ENCODE data around the gene ZBTB44.
"Not testable (repeated sequence)": the region's sequence is repeated elsewhere in the genome, so short reads cannot be mapped to it uniquely, and the experiment has no call there.

ZBTB44 gene

DNA sequence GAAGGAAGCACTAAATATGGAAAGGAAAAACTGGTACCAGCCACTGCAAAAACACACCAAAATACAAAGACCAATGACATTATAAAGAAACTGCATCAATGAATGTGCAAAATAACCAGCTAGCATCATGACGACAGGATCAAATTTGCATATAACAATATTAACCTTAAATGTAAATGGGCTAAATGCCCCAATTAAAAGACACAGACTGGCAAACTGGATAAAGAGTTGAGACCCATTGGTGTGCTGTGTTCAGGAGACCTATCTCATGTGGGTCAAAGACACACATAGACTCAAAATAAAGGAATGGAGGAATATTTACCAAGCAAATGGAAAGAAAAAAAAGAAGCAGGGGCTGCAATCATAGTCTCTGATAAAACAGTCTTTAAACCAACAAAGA lies 63.0 kb downstream of the ZBTB44 start:
- in situ Hi-C loops (cut with MboI; ENCODE audit: low sequenced_read_pairs) = not testable (repeated sequence)

DNA sequence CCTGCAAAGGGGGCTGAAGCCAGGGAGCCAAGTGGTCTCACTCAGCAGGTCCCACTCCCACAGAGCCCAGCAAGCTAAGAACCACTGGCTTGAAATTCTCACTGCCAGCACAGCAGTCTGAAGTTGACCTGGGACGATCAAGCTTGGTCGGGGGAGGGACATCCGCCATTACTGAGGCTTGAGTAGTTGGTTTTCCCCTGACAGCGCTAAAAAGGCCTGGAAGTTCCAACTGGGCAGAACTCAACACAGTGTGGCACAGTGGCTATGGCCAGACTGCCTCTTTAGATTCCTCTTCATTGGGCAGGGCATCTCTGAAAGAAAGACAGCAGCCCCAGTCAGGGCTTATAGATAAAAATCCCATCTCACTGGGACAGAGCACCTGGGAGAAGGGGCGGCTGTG lies 64.8 kb downstream of the ZBTB44 start:
- in situ Hi-C loops (cut with MboI; ENCODE audit: low sequenced_read_pairs) = not testable (repeated sequence)

DNA sequence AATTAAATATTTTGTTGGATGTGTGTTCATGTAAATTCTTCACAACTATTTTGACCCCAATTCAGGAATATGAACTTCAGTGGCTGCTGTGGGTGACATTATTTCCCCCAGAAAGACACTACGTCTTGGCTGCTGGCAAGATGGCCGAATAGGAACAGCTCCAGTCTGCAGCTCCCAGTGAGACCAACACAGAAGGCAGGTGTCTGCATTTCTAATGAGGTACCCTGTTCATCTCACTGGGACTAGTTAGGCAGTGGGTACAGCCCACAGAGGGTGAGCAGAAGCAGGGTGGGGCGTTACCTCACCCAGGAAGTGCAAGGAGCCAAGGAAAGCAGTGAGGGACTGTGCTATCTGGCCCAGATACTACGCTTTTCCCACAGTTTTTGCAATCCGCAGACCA lies 65.3 kb downstream of the ZBTB44 start:
- in situ Hi-C loops (cut with MboI; ENCODE audit: low sequenced_read_pairs) = no loop called here

DNA sequence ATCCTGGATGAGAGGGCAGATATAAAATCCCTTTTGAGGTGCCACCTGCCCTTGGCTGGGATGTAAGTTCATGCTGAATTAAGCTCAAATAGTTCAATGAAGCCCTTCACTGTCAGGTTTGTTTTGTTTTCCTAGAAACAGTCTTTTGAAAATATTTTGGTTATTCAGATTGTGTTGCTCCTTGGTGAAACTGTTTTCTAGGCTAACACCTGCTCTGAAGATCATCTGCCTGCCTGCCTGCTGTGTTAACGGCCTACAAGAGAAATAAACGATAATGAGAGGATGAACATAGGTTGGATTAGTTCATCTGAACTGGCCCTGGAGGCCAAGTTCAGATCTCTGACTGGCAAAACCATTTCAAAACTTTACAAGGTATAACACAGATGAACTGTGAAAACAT lies 67.4 kb downstream of the ZBTB44 start:
- in situ Hi-C loops (cut with MboI; ENCODE audit: low sequenced_read_pairs) = no loop called here

DNA sequence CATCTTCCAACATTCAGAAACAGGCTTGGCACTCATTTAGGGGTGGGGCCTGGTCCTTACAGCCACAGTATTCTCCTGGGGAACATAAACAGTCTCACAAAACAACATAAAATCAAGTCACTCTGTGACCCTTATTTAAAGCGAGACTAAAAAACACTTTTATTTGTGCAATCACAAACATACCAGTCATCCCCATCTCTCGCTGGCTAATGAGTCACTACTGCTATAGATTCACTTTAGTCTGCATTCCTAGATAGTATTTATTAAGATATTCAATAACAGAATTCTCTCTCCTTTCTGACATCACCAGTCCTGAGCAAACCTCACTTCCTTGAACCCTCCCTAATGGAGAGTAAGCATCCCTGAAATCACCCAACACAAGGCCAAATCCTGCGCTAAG lies 68.0 kb downstream of the ZBTB44 start:
- in situ Hi-C loops (cut with MboI; ENCODE audit: low sequenced_read_pairs) = no loop called here

DNA sequence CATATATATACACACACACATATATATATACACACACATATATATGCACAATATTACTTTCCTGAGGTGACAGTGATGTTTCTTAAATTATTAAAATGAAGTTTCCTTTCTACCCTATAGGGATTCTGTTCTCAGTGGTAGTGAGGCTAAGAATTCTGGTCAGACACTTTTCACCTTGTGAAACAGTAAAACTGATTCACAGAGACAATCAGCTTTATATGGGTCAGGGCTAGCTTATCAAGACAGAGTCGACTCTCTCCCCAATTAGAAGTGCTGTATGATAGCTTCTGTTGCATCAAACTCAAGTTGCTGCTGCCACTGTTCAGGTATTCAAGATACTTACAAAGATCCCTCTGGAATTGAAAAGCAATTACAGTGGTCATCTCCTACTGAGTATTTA lies 68.4 kb downstream of the ZBTB44 start:
- in situ Hi-C loops (cut with MboI; ENCODE audit: low sequenced_read_pairs) = no loop called here

DNA sequence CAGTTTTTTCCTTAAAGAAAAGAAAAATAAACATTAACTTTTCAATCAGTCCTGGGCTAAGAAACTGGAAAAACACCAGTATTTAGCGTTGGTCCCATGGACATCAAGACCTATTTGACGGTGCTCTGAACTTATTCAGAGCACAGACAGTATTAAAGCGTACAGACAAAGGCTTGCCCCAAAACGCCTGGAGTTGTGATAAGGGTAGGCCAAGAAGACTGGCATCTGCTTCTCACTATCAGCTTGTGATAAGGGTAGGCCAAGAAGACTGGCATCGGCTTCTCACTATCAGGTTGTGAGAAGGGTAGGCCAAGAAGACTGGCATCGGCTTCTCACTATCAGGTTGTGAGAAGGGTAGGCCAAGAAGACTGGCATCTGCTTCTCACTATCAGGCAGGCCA lies 69.3 kb downstream of the ZBTB44 start:
- in situ Hi-C loops (cut with MboI; ENCODE audit: low sequenced_read_pairs) = not testable (repeated sequence)

DNA sequence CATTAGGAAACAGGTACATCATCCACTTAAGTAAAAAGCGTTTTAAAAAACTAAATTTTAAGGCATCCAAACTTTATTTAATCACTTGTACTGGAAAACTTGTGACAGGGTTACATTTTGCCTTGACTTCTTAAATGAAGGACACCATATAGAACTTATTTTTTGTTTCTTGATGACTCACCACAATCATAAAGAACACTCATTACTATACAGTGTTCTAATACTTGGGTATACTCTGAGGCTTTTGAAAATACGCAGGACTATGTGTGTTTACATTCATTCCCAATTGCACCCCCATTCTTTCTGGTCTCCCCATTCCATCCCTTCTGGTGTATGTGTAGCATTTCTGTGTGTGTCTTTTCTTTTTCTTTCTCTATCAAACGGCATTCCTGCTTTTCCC lies 69.9 kb downstream of the ZBTB44 start:
- in situ Hi-C loops (cut with MboI; ENCODE audit: low sequenced_read_pairs) = no loop called here

DNA sequence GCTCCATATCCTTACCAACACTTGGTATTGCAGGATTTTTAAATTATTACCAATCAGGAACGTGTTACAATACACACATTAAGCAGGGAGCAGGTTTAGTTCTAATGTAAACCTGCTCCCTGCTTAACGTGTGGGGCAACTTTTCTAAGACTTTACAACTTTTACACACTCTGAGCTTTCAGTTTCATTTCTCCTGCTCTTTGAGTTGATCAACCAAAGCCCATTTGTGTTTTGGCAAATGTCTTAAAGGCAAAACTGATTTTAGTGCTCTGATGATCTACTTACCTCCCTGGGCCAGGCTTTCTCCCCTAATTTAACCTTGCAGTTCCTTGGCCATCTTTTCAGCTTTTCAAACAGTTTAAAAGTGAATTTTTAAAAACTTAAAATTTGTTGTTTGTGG lies 70.9 kb downstream of the ZBTB44 start:
- in situ Hi-C loops (cut with MboI; ENCODE audit: low sequenced_read_pairs) = no loop called here

DNA sequence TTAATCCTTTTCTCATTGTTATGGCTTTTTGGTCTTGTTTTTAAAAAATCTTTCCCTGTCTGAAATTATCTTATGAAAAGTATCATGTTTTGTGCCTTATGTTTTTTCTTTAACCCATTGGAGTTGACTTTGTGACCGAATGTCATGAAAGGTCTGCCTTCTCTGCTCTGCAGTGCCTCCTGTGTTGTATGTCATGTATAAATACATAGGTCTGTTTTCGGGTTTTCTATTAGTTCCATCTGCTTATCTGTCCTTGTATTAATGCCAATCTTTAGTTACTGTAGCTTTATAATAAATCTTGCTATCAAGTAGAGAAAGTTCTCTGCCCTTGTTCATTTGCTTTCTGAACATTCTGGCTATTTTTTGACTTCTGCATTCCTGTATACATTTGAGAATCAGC lies 73.0 kb downstream of the ZBTB44 start:
- in situ Hi-C loops (cut with MboI; ENCODE audit: low sequenced_read_pairs) = no loop called here

DNA sequence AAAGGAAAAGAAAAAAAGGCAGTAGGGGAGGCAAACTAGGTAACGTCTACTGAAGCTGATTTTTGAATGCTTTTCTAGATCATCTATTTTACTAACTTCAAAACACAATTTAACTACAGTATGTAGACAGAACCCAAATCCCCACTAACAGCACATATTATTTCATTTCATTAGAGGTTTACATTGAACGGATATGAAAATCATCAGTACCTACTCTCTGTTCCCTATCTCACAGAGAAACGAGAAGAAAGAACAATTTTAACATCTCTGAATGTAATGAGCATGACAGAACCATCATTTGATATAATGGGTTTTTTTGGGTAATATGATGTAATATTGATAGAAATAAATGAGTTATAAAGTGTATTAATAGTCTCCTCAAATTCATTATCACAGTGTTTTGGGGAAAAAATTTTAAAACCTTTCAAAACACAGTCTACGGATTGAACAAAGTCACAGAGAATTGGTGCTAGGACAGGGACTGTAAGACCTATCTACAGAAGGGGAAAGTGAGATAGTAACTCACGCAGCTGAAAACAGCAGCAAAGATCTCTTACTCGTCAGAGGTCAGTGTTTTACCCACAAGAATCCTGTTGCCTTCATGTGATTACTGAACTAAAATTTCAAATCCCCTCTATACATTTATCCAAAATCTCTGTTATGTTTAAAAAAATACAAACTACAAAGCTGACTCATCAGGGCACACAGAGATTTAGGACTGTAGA lies 77.3 kb downstream of the ZBTB44 start:
- in situ Hi-C loops (cut with MboI; ENCODE audit: low sequenced_read_pairs) = no loop called here

DNA sequence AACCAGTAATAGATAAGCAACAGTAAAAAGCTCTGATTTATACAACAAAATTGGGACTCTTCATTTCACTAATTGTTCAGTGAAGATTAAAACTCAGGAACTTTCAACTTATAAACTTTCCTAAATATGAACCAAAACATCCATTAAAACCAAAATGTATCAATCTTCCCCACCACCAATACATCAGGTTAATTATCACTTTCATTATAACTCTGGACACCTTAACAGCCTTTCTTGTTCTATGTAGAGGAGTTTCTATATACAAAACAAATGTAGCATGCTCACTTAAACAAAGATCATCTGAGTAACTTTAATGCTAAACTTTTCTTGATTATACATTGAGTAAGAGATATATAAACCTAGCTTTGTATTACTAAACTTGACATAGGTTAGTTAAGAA lies 80.4 kb downstream of the ZBTB44 start:
- in situ Hi-C loops (cut with MboI; ENCODE audit: low sequenced_read_pairs) = no loop called here

DNA sequence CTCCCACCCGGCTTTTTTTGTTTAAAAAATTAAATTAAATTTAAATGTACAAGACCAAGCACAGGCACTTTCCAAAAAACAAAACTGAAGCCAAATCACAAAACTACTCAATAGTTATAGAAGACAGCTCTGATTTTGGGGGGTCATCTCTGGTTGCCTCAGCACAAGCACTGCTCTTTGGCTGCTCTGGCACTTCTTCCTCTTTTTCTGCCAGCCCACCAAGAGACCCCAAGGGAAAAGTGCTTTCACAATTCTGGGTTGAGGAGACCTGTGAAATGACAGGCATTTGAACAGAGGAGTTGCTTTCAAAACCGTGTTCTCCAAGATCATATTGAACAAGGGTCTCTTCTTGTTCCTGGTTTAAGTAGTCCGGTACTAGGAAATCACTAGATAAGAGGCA lies 80.8 kb downstream of the ZBTB44 start:
- in situ Hi-C loops (cut with MboI; ENCODE audit: low sequenced_read_pairs) = not testable (repeated sequence)

DNA sequence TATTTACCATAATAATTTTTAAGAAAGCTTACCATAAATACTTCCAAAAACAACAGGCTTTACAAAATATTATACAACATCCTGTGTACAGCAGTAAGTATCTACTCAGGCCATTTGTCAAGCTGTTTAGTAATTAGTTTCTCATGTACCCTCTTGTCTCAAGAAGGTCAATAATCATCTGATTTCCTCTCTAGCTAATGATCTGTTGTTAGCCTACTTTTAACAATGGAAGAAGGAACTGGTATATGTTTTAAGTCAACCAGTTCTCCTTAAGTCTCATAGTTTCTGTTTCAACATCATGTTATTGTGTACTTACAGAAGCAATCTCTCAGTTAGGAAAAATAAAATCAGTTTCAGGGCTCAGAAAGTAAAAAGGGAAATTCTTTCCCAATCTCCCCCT lies 81.2 kb downstream of the ZBTB44 start:
- in situ Hi-C loops (cut with MboI; ENCODE audit: low sequenced_read_pairs) = not testable (repeated sequence)

DNA sequence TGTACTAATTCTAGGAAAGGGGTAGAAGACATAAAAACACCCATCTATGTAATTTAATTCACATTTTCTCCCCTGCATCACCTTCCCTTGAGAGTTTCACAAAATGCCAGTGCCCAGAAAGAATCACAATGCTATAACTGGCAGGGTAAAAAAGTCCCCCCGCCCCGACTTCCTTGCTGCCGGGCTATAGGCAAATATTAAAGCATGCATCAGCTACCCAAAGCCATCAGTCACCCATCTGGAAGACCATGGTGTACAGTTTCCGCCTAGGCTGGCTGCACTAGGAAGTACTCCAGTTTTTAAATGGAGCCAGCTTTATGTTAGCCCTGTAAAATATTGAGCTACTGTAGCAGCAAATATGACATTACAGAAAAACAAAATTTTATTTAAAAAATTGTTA lies 87.3 kb downstream of the ZBTB44 start:
- in situ Hi-C loops (cut with MboI; ENCODE audit: low sequenced_read_pairs) = no loop called here

DNA sequence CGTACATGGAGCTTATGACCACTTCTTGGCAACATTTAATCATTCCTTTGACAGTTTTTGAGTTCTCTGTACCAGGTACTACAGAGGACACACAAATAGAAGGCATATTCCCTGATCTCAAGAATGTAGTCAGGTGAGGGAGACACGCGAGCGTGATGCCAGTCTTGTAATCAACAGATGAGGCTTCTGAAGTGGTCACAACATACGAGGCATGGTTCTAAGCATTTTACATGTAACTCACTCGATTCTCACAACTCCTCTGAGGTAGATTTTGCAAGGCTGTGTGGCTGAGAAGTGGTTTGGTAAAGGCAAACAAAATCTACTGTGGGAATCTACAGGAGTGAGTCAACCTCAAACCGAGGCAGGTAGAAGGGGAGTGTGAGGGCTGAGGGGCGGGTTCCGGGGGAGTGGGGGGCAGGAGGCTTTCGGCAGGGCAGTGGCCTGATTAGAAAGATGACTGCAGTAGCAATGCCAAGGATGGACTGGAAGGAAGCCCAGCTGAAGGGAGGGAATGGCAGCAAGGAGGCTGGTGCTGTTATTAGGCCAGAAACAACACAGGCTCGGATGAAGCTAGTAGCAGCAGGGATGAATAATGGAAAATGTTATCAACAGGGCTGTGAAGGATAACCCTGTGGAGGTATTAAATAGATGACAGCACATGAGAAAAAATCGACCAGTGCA lies 91.3 kb downstream of the ZBTB44 start:
- in situ Hi-C loops (cut with MboI; ENCODE audit: low sequenced_read_pairs) = loop anchor here (25.0 kb wide), 1 partner anchor 164 kb away; no protein-coding TSS in a partner anchor

DNA sequence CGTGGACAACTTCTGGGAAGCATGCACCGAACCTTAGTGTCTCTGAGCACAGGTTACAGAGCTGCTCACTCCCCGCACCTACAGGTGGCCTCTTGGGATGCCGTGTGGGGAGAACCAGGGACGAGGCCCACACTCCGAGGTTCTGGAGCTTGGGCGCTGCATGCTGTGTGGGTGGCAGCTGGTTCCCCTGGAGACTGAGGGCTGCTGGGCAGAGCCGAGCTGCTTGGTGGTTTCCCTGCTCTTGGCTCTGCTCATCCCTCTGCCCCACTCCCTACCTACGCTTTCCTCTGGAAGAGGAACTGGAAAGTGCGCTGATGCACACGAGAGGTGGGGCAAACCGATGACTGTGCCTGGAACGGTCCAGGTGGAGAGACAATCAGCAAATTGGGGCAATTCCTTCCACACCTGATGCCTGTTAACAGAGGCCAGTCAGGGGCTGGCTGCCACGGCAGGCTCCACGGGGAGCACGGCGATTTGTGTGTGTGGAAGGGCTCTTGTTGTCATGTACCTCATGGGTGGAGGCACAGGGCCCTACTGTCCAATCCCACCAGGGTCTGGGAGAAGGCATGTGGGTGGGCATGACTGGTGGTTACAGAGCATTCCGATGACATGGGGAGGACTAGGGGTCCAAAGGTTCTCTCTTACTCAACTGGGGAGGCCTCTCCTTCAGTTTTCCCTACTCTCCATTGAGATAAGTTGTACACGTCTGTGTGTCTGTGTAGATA lies 94.2 kb downstream of the ZBTB44 start:
- in situ Hi-C loops (cut with MboI; ENCODE audit: low sequenced_read_pairs) = loop anchor here (25.0 kb wide), 1 partner anchor 167 kb away; no protein-coding TSS in a partner anchor

DNA sequence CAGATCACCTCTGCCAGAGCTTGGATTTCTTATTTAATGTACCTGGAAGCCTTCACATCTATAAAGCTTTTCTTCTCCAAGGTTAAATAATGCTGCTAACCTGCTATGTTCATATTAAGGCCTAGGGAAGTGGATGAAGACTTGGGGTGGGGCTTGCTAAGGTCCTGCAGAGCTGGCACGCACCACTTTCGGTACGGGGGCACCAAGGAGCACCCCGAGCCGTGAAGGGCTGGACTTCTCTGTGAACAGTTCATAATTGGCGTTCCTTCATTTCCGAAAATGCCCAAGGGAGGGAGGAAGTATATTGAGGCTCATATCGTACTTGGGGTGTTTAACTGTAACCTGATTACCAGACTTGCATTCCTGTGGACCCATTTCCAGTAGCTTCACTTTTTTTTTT lies 95.6 kb downstream of the ZBTB44 start:
- in situ Hi-C loops (cut with MboI; ENCODE audit: low sequenced_read_pairs) = loop anchor here (25.0 kb wide), 1 partner anchor 168 kb away; no protein-coding TSS in a partner anchor

DNA sequence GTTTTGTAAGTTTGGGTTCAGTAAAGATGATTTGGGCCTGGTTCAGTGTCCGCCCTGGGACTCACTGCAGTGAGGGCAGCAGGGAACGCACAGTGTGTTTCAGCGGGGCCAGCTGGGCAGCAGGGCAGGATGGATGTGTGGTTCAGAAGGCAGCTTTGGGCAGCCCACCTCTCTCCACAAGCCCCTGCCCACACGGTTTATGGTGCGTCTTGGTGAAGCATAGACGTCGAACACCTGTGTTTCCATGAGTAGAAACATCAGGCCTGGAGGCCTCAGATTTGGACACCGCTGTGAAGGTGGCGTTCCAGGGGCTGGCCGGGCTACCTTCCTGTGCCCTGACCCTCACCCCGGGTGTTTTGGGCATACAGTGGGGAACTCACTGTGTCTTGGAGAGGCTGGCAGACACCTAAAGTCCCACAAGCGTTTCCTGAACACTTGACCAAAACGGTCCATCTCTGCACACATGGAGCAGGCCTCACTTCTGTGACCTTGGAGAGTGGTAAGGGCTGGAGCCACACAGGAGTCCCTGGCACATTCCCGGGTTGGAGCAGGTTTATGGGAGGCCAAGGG lies 96.1 kb downstream of the ZBTB44 start:
- in situ Hi-C loops (cut with MboI; ENCODE audit: low sequenced_read_pairs) = loop anchor here (25.0 kb wide), 1 partner anchor 169 kb away; no protein-coding TSS in a partner anchor

DNA sequence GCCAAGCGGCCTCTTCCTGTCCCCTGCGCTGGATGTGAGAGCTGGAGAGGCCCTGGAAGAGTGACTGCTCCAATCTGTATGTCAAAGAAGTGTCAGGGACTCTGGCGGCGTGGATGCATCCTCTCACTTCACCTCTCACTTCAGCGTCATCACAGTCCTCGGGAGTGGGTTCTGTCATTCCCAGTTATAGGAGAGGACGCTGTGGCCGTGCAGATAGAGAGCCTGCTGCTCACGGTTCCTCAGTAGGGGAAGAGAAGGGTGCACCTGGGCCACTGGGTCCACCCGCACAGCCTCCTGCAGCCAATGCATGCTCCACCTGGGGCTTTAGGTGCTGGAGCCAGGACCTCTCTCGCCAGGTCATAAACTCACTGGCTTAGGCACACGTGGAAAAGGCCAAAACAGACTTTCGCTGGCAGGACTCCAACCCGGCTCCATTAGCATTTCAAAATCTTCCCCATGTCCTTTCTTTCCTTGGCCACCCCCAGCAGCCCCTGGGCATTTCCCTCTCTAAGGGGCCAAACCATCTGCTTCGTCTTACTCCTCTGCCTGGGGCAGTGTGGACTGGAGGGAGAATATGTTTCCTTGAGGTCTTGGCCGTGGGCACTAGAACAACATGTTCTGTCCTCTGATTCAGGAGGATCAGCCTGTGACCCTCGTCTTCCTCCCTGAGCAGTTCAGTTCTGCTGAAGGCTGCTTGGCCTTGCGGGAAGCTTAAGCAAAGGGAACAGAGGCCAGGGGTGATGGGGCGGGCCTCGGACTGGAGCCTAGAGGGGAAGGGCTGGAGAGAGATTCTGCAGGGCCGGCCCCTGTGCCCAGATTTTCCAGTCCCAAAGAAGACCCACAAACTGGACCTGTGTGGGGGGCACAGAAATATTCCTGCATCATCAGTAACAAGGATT lies 97.3 kb downstream of the ZBTB44 start:
- in situ Hi-C loops (cut with MboI; ENCODE audit: low sequenced_read_pairs) = loop anchor here (25.0 kb wide), 1 partner anchor 170 kb away; no protein-coding TSS in a partner anchor
